ENCODE measurements around the gene THAP10. TPM values are rescaled to one million over a fixed set of nuclear protein-coding genes. Genes with fewer than 3 reads are reported as not detected.

THAP10 gene
- total RNA-seq, 1 donor from 2014 or later = 1.6 TPM

GRCh38 chr15:70851889-70852288 is 40.3 kb downstream of the THAP10 start:
- Histone ChIP-seq H3K79me2 (ENCODE audit: insufficient read depth, low read length) (peaks cover 51% of the 10 kb centered on the region), H3K9ac (ENCODE audit: low read length) (peak overlapping the region; percentile 98), H3K4me3 (ENCODE audit: insufficient read depth, low read depth, low read length) (peak overlapping the region; percentile 14), H3K27me3 (ENCODE audit: insufficient read depth, low read length) (no peaks in the 10 kb centered on the region), H3K36me3 (ENCODE audit: insufficient read depth, low read length) (peaks cover 16% of the 10 kb centered on the region), H3K9me3 (ENCODE audit: insufficient read depth, low read depth, low read length) (no peaks in the 10 kb centered on the region), H3K4me2 (ENCODE audit: low read length) (peak overlapping the region; percentile 99), H4K20me1 (ENCODE audit: insufficient read depth, low read length) (peaks cover 23% of the 10 kb centered on the region), H3K27ac (ENCODE audit: low read depth, low read length) (peak overlapping the region; percentile 96), H3K4me1 (ENCODE audit: insufficient read depth, low read length) (peaks cover 39% of the 10 kb centered on the region), H2AFZ (ENCODE audit: low read depth, low read length) (no peak overlapping the region)
- Mint-ChIP-seq H3K4me1 (ENCODE audit: low read depth, unreplicated experiment) (peaks cover 30% of the 10 kb centered on the region), H3K27ac (ENCODE audit: unreplicated experiment) (peak overlapping the region; percentile 97), H3K27me3 (ENCODE audit: low read depth, unreplicated experiment) (no peaks in the 10 kb centered on the region), H3K9me3 (ENCODE audit: unreplicated experiment) (no peaks in the 10 kb centered on the region), H3K36me3 (ENCODE audit: low read depth, unreplicated experiment) (peaks cover 22% of the 10 kb centered on the region), H3K4me3 (ENCODE audit: unreplicated experiment) (peak overlapping the region; percentile 94)
- FAIRE-seq (no peak), DNase-seq (ENCODE audit: low read depth) (no peak)
- no peak for TF ChIP-seq EZH2 (IDR thresholded peaks at IDR 0.05; ENCODE audit: insufficient read depth, low read length)
- TF ChIP-seq CTCF (IDR thresholded peaks at IDR 0.05; ENCODE audit: insufficient read depth, low read depth, low read length) = no peak

- no peak for TF ChIP-seq CTCF (IDR thresholded peaks at IDR 0.05; ENCODE audit: insufficient read depth, low read depth, low read length)
- TF ChIP-seq EZH2 (IDR thresholded peaks at IDR 0.05; ENCODE audit: insufficient read depth, low read length) = no peak
- no peak overlapping the region for H3K4me3 ChIP-seq (ENCODE audit: insufficient read depth, low read depth, low read length)
- Mint-ChIP-seq H3K4me1 (ENCODE audit: low read depth, unreplicated experiment) (no peaks in the 10 kb centered on the region), H3K27ac (ENCODE audit: unreplicated experiment) (no peak overlapping the region), H3K4me3 (ENCODE audit: unreplicated experiment) (no peak overlapping the region), H3K27me3 (ENCODE audit: low read depth, unreplicated experiment) (no peaks in the 10 kb centered on the region), H3K36me3 (ENCODE audit: low read depth, unreplicated experiment) (peaks cover 21% of the 10 kb centered on the region), H3K9me3 (ENCODE audit: unreplicated experiment) (no peaks in the 10 kb centered on the region)
- no peaks in the 10 kb centered on the region for H3K27me3 ChIP-seq (ENCODE audit: insufficient read depth, low read length)
- H2AFZ ChIP-seq (ENCODE audit: low read depth, low read length) = no peak overlapping the region
- no peaks in the 10 kb centered on the region for H3K9me3 ChIP-seq (ENCODE audit: insufficient read depth, low read depth, low read length)
- H3K27ac ChIP-seq (ENCODE audit: low read depth, low read length) = no peak overlapping the region
- peaks cover 46% of the 10 kb centered on the region for H3K79me2 ChIP-seq (ENCODE audit: insufficient read depth, low read length)
- H3K36me3 ChIP-seq (ENCODE audit: insufficient read depth, low read length) = peaks cover 7% of the 10 kb centered on the region
- peaks cover 25% of the 10 kb centered on the region for H4K20me1 ChIP-seq (ENCODE audit: insufficient read depth, low read length)
- H3K4me2 ChIP-seq (ENCODE audit: low read length) = no peak overlapping the region
- DNase-seq (ENCODE audit: low read depth) (no peak), FAIRE-seq (no peak)
- no peak overlapping the region for H3K9ac ChIP-seq (ENCODE audit: low read length)
- H3K4me1 ChIP-seq (ENCODE audit: insufficient read depth, low read length) = no peaks in the 10 kb centered on the region
These were observed 46.5 kb downstream of the THAP10 start for GRCh38 chr15:70845602-70846360.

- Histone ChIP-seq H3K79me2 (ENCODE audit: insufficient read depth, low read length) (peaks cover 18% of the 10 kb centered on the region), H3K4me3 (ENCODE audit: insufficient read depth, low read depth, low read length) (no peak overlapping the region), H3K27me3 (ENCODE audit: insufficient read depth, low read length) (no peaks in the 10 kb centered on the region), H3K9ac (ENCODE audit: low read length) (no peak overlapping the region), H3K36me3 (ENCODE audit: insufficient read depth, low read length) (peaks cover 14% of the 10 kb centered on the region), H3K9me3 (ENCODE audit: insufficient read depth, low read depth, low read length) (no peaks in the 10 kb centered on the region), H3K27ac (ENCODE audit: low read depth, low read length) (no peak overlapping the region), H4K20me1 (ENCODE audit: insufficient read depth, low read length) (peaks cover 18% of the 10 kb centered on the region), H2AFZ (ENCODE audit: low read depth, low read length) (no peak overlapping the region), H3K4me1 (ENCODE audit: insufficient read depth, low read length) (peaks cover 13% of the 10 kb centered on the region), H3K4me2 (ENCODE audit: low read length) (no peak overlapping the region)
- H3K4me1 Mint-ChIP-seq (ENCODE audit: low read depth, unreplicated experiment) = peaks cover 17% of the 10 kb centered on the region
- FAIRE-seq (no peak), DNase-seq (ENCODE audit: low read depth) (no peak)
- TF ChIP-seq CTCF (IDR thresholded peaks at IDR 0.05; ENCODE audit: insufficient read depth, low read depth, low read length) (no peak), EZH2 (IDR thresholded peaks at IDR 0.05; ENCODE audit: insufficient read depth, low read length) (no peak)
- no peak overlapping the region for H3K27ac Mint-ChIP-seq (ENCODE audit: unreplicated experiment)
- peaks cover 35% of the 10 kb centered on the region for H3K36me3 Mint-ChIP-seq (ENCODE audit: low read depth, unreplicated experiment)
- H3K4me3 Mint-ChIP-seq (ENCODE audit: unreplicated experiment) = no peak overlapping the region
- no peaks in the 10 kb centered on the region for H3K27me3 Mint-ChIP-seq (ENCODE audit: low read depth, unreplicated experiment)
- no peaks in the 10 kb centered on the region for H3K9me3 Mint-ChIP-seq (ENCODE audit: unreplicated experiment)
These were observed 54.8 kb downstream of the THAP10 start for GRCh38 chr15:70837476-70837875.
